Hematopoietic multipotent progenitor cell treated with erythropoietin and hydrocortisone succinate and interleukin-3 and kit ligand, for 6 days (in vitro differentiated cells): ENCODE data around the gene FRA10AC1.

Experiments used
- DNase-seq: peaks from one replicate; pipeline ENCODE4 v3.0.0-alpha.2; 2015

FRA10AC1 gene

GRCh38 chr10:93628858-93629257 lies 73.5 kb downstream of the FRA10AC1 start:
- no peak for DNase-seq

DNA sequence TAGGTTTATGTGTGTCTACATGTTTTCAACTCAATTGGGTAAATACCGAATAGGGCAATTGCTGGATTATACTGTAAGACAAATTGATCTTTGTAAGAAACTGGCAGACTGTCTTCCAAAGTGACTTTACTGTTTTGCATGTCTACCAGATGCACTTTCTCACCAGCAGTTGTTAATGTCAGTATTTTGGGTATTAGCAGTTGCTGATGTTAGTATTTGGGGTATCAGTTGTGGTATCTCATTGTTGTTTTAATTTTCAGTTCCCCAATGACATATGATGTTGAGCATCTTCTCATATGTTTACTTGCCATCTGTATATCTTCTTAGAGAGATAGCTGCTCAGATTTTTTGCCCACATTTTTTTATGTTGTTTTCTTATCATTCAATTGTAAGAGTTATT lies 79.5 kb downstream of the FRA10AC1 start:
- no peak for DNase-seq

DNA sequence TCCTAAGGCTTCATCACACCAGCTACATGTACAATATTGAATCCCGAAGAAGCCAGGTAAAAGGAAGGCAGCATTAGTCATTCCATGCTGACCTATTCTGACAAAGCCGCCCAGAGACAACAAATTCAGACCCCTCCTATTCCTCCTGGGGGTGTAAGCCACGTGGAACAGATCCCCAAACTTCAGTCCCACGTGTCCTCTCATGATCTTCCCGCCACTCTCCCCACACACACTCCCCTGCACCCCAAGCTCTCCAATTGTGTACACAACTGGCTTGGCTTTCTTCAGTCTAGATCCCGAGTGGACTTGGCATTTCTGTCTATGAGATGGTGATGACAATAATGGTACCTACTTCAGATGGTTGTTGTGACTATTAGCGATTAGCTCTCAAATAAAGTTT lies 81.5 kb downstream of the FRA10AC1 start:
- no peak for DNase-seq
